ENCODE results near the gene EHBP1. TPM values are rescaled to one million over a fixed set of nuclear protein-coding genes. Genes with fewer than 3 reads are reported as not detected.

Gene EHBP1
- total RNA-seq, 6 donors from 2014 or later: 36.2 to 78.5 (median 43.2) TPM

- H3K27ac ChIP-seq: no peak overlapping the region
- WGBS, 2 donors: 25 to 27% methylated on average over 2 of the region's 2 CpGs
- no peak overlapping the region for H3K4me3 ChIP-seq
- ATAC-seq (ENCODE audit: low FRiP score in 2 of 2): no peak
- TF ChIP-seq POLR2A (IDR thresholded peaks at IDR 0.05) (no peak), EP300 (IDR thresholded peaks at IDR 0.05) (no peak), POLR2AphosphoS5 (IDR thresholded peaks at IDR 0.05) (no peak)
- TF ChIP-seq, protein P1, sequence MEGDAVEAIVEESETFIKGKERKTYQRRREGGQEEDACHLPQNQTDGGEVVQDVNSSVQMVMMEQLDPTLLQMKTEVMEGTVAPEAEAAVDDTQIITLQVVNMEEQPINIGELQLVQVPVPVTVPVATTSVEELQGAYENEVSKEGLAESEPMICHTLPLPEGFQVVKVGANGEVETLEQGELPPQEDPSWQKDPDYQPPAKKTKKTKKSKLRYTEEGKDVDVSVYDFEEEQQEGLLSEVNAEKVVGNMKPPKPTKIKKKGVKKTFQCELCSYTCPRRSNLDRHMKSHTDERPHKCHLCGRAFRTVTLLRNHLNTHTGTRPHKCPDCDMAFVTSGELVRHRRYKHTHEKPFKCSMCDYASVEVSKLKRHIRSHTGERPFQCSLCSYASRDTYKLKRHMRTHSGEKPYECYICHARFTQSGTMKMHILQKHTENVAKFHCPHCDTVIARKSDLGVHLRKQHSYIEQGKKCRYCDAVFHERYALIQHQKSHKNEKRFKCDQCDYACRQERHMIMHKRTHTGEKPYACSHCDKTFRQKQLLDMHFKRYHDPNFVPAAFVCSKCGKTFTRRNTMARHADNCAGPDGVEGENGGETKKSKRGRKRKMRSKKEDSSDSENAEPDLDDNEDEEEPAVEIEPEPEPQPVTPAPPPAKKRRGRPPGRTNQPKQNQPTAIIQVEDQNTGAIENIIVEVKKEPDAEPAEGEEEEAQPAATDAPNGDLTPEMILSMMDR (IDR thresholded peaks at IDR 0.05): no peak
- no peaks in the 10 kb centered on the region for H3K27me3 ChIP-seq
- no peaks in the 10 kb centered on the region for H3K36me3 ChIP-seq
- no peaks in the 10 kb centered on the region for H3K9me3 ChIP-seq
- H3K4me1 ChIP-seq: peaks cover 0 to 12% (median 5%) of the 10 kb centered on the region in 4 donors
- DNase-seq: no peak
These were observed 89.3 kb downstream of the EHBP1 start for GRCh38 chr2:62794791-62795190.

DNA sequence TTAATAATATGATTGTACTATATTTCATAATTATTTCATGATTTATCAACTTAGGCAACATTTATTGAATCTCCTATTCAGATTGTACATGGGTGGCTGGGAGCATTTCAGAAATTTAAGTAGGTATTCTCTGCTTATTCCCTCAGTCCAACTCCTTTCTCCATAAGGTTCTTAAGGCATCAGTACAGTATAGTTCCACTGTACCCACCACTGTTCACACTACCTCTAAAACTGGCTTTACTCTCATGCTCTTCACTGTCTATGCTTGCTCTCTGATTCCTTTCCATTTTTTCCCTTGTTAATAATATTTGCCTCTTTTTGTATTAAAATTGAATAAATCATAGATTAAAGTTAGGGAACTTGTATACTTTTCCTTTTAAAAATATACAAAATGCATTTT is 89.8 kb downstream of the EHBP1 start:
- no peaks in the 10 kb centered on the region for H3K9me3 ChIP-seq
- H3K4me1 ChIP-seq: peaks cover 0 to 8% (median 4%) of the 10 kb centered on the region in 4 donors
- no peak overlapping the region for H3K27ac ChIP-seq
- H3K27me3 ChIP-seq: no peaks in the 10 kb centered on the region
- TF ChIP-seq EP300 (IDR thresholded peaks at IDR 0.05) (no peak), POLR2A (IDR thresholded peaks at IDR 0.05) (no peak), POLR2AphosphoS5 (IDR thresholded peaks at IDR 0.05) (no peak)
- TF ChIP-seq, protein P1 (IDR thresholded peaks at IDR 0.05): no peak
- no peak for DNase-seq
- ATAC-seq (ENCODE audit: low FRiP score in 2 of 2): no peak
- H3K4me3 ChIP-seq: no peak overlapping the region
- H3K36me3 ChIP-seq: no peaks in the 10 kb centered on the region

GRCh38 chr2:62797107-62797506 is 91.6 kb downstream of the EHBP1 start:
- Histone ChIP-seq H3K9me3 (no peaks in the 10 kb centered on the region), H3K36me3 (no peaks in the 10 kb centered on the region), H3K27me3 (no peaks in the 10 kb centered on the region), H3K4me1 (peaks cover 0 to 8% (median 3%) of the 10 kb centered on the region in 4 donors), H3K4me3 (no peak overlapping the region), H3K27ac (no peak overlapping the region)
- DNase-seq: no peak
- TF ChIP-seq POLR2A (IDR thresholded peaks at IDR 0.05) (no peak), POLR2AphosphoS5 (IDR thresholded peaks at IDR 0.05) (no peak), EP300 (IDR thresholded peaks at IDR 0.05) (no peak)
- TF ChIP-seq, protein P1 (IDR thresholded peaks at IDR 0.05): no peak
- ATAC-seq (ENCODE audit: low FRiP score in 2 of 2): no peak
- WGBS, 2 donors: 90 to 95% methylated on average over 2 of the region's 2 CpGs

- H3K27me3 ChIP-seq: no peaks in the 10 kb centered on the region
- H3K4me3 ChIP-seq: no peak overlapping the region
- H3K36me3 ChIP-seq: no peaks in the 10 kb centered on the region
- no peak for ATAC-seq (ENCODE audit: low FRiP score in 2 of 2)
- DNase-seq: no peak
- H3K9me3 ChIP-seq: no peaks in the 10 kb centered on the region
- TF ChIP-seq, protein P1 (IDR thresholded peaks at IDR 0.05): no peak
- TF ChIP-seq EP300 (IDR thresholded peaks at IDR 0.05) (no peak), POLR2A (IDR thresholded peaks at IDR 0.05) (no peak), POLR2AphosphoS5 (IDR thresholded peaks at IDR 0.05) (no peak)
- no peak overlapping the region for H3K27ac ChIP-seq
- no peaks in the 10 kb centered on the region for H3K4me1 ChIP-seq
These were observed 95.1 kb downstream of the EHBP1 start for GRCh38 chr2:62800618-62801017.

DNA sequence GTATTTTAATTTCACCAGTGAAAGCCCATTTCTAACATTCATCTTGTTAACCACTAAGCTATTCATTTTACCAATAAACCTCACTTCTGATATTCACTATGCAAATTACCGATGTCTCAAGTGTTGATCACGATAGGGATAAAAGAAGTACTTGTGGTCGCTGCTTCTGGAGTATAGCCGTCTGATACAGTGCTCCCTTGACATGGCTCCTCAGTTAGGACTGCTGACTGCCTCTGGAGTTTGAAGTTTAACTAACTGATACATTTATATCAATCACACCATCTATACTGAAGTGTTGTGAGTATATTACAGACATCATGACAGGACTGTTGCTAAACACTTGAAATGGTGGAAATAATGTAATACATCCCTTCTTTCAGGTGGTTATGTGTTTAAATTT is 95.6 kb downstream of the EHBP1 start:
- TF ChIP-seq POLR2A (IDR thresholded peaks at IDR 0.05): no peak
- TF ChIP-seq POLR2AphosphoS5 (IDR thresholded peaks at IDR 0.05): no peak
- TF ChIP-seq, protein P1 (IDR thresholded peaks at IDR 0.05): no peak
- TF ChIP-seq EP300 (IDR thresholded peaks at IDR 0.05): no peak
- ATAC-seq (ENCODE audit: low FRiP score in 2 of 2) (no peak), DNase-seq (no peak)
- H3K36me3 ChIP-seq: no peaks in the 10 kb centered on the region
- H3K9me3 ChIP-seq: no peaks in the 10 kb centered on the region
- no peak overlapping the region for H3K4me3 ChIP-seq
- H3K27me3 ChIP-seq: no peaks in the 10 kb centered on the region
- no peak overlapping the region for H3K27ac ChIP-seq
- WGBS, 2 donors: 88 to 91% methylated on average over 4 of the region's 4 CpGs
- no peaks in the 10 kb centered on the region for H3K4me1 ChIP-seq

Measured in upper lobe of left lung (tissue), 6 donors.